ENCODE measurements around the gene ERC2.

ERC2 gene

GRCh38 chr3:56132762-56133161, 335.5 kb downstream of the ERC2 start:
- TF ChIP-seq POLR2A (IDR thresholded peaks at IDR 0.05; ENCODE audit: extremely low read depth, insufficient read length) (no peak), MYC (IDR thresholded peaks at IDR 0.05; ENCODE audit: low read depth, low read length) (no peak), CTCF (IDR thresholded peaks at IDR 0.05; ENCODE audit: low read depth, low read length) (no peak), MAX (IDR thresholded peaks at IDR 0.05; ENCODE audit: low read depth, low read length) (no peak)
- DNase-seq (ENCODE audit: low read depth) = no peak
- H3K4me3 ChIP-seq (ENCODE audit: low read depth, low read length) = no peak overlapping the region

- peak; percentile 87 for DNase-seq (ENCODE audit: low read depth)
- no peak overlapping the region for H3K4me3 ChIP-seq (ENCODE audit: low read depth, low read length)
- TF ChIP-seq MYC (IDR thresholded peaks at IDR 0.05; ENCODE audit: low read depth, low read length) (peak; percentile 48; the same call in 1 of the 2 replicates), MAX (IDR thresholded peaks at IDR 0.05; ENCODE audit: low read depth, low read length) (peak; percentile 32; the same call in 1 of the 2 replicates), POLR2A (IDR thresholded peaks at IDR 0.05; ENCODE audit: extremely low read depth, insufficient read length) (no peak)
Measured at GRCh38 chr3:56131974-56132590, 336.2 kb downstream of the ERC2 start.

- no peak overlapping the region for H3K4me3 ChIP-seq (ENCODE audit: low read depth, low read length)
- TF ChIP-seq MAX (IDR thresholded peaks at IDR 0.05; ENCODE audit: low read depth, low read length) = no peak
- TF ChIP-seq POLR2A (IDR thresholded peaks at IDR 0.05; ENCODE audit: extremely low read depth, insufficient read length) = no peak
- no peak for TF ChIP-seq CTCF (IDR thresholded peaks at IDR 0.05; ENCODE audit: low read depth, low read length)
- TF ChIP-seq MYC (IDR thresholded peaks at IDR 0.05; ENCODE audit: low read depth, low read length) = no peak
- no peak for DNase-seq (ENCODE audit: low read depth)
Measured at GRCh38 chr3:56130036-56130435, 338.2 kb downstream of the ERC2 start.

- no peak for DNase-seq (ENCODE audit: low read depth)
- TF ChIP-seq MYC (IDR thresholded peaks at IDR 0.05; ENCODE audit: low read depth, low read length) = no peak
- no peak for TF ChIP-seq MAX (IDR thresholded peaks at IDR 0.05; ENCODE audit: low read depth, low read length)
- no peak for TF ChIP-seq CTCF (IDR thresholded peaks at IDR 0.05; ENCODE audit: low read depth, low read length)
- TF ChIP-seq POLR2A (IDR thresholded peaks at IDR 0.05; ENCODE audit: extremely low read depth, insufficient read length) = no peak
- H3K4me3 ChIP-seq (ENCODE audit: low read depth, low read length) = no peak overlapping the region
Measured at GRCh38 chr3:56126632-56127031, 341.6 kb downstream of the ERC2 start.

GRCh38 chr3:56125358-56126005, 342.8 kb downstream of the ERC2 start:
- H3K4me3 ChIP-seq (ENCODE audit: low read depth, low read length) = no peak overlapping the region
- TF ChIP-seq POLR2A (IDR thresholded peaks at IDR 0.05; ENCODE audit: extremely low read depth, insufficient read length) (no peak), MYC (IDR thresholded peaks at IDR 0.05; ENCODE audit: low read depth, low read length) (no peak), MAX (IDR thresholded peaks at IDR 0.05; ENCODE audit: low read depth, low read length) (no peak), CTCF (IDR thresholded peaks at IDR 0.05; ENCODE audit: low read depth, low read length) (no peak)
- DNase-seq (ENCODE audit: low read depth) = peak; percentile 47

- no peak for DNase-seq (ENCODE audit: low read depth)
- TF ChIP-seq POLR2A (IDR thresholded peaks at IDR 0.05; ENCODE audit: extremely low read depth, insufficient read length) = no peak
Measured at GRCh38 chr3:56124546-56124945, 343.7 kb downstream of the ERC2 start.

More at GRCh38 chr3:56124546-56124945, 343.7 kb downstream of the ERC2 start:
- no peak overlapping the region for H3K4me3 ChIP-seq (ENCODE audit: low read depth, low read length)

All from NB4 (cell line).